NCI-H460 (cell line): ENCODE results near the gene CYP2C19. TPM values are rescaled to one million over a fixed set of nuclear protein-coding genes. Genes with fewer than 3 reads are reported as not detected.
"Not testable (repeated sequence)": the region's sequence is repeated elsewhere in the genome, so short reads cannot be mapped to it uniquely, and the experiment has no call there.

Source experiments
- DNase-seq: peaks from one replicate; pipeline ENCODE4 v3.0.0-alpha.2; 2016; ENCODE audit warnings: low read depth; ENCODE audit errors: extremely low read depth
- total RNA-seq: library from RNA; depleted of rRNA; stranded (reverse); fragments of >200 nt; shearing (Covaris generic); gene quantifications from 2 replicates; pipeline ENCODE4 v1.2.3, GENCODE V29; 2014; rRNA removed

The CYP2C19 gene
- total RNA-seq, 1 experiment from 2014 or later, result not detected

DNA sequence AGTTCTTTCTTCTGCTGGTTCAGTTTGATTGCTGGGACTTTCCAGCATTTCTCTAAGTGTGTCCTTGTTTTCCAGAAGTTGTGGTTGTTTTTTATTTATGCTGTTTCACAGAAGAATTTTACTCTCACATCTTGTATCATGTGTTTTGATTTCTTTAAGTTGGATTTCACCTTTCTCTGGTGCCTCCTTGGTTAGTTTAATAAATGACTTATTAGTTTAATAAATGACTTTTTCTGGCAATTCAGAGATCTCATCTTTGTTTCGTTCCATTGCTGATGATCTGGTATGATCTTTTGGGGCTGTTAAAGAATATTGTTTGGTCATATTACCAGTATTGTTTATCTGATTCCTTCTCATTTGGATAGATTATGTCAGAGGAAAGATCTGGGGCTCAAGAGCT is 116.2 kb downstream of the CYP2C19 start:
- no peak for DNase-seq

DNA sequence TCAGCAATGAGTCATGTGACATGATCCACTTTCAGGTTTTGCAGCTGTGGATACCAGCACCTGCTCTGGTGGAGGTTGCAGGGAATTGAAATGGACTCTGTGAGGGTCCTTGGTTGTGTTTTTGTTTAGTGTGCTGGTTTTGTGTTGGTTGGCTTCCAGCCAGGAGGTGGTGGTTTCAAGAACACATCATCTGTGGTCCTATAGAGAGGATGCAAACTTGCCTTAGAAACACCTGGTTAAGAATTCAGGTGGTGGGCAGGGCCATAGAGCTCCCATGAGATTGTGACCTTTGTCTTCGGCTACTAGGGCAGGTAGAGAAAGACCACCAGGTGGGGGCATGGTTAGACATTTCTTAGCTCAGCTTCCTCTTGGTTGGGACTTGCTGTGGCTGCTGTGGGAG is 116.7 kb downstream of the CYP2C19 start:
- DNase-seq, result no peak

- no peak for DNase-seq
Observed at GRCh38 chr10:94889123-94889522, 126.6 kb downstream of the CYP2C19 start.

DNA sequence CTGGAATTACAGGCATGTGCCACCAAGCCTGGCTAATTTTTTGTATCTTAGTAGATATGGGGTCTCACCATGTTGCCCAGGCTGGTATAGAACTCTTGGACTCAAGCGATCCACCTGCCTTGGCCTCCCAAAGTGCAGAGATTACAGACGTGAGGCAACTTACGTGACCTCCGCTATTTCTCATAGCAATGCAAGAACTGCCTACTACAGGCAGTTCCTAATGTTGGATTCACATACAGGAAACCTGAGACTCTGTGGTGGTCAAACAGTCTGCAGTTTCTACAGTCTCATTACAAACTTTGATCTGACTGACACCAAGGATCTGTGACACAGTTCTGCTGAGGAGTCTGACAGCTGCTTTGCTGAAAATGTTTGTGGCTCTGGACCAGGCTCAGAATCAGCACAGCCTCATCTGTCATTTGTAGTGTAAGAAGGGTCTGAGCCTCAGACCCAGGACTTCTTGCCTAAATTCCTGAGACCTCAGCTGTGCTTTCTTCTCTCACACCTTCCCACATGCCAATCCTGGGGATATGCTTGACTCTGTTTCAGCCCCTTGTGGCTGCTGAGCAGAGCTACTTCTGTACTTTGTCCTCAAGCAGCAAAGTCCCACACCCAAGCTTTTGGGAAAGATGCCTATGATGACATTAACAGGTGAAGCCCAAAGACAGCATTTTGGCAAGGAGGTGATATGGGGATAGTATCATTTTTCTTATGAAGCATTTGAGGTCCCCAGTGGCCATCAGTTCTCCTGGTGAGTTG is 128.0 kb downstream of the CYP2C19 start:
- DNase-seq, result no peak

DNA sequence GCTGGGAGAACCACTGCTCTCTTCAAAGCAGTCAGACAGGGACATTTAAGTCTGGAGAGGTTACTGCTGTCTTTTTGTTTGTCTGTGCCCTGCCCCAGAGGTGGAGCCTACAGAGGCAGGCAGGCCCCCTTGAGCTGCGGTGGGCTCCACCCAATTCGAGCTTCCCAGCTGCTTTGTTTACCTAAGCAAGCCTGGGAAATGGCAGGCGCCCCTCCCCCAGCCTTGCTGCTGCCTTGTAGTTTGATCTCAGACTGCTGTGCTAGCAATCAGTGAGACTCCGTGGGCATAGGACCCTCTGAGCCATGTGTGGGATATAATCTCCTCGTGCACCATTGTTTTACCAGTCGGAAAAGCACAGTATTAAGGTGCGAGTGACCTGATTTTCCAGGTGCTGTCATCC is 135.9 kb downstream of the CYP2C19 start:
- DNase-seq, result not testable (repeated sequence)

GRCh38 chr10:94902080-94902479 is 139.6 kb downstream of the CYP2C19 start:
- DNase-seq, result no peak

DNA sequence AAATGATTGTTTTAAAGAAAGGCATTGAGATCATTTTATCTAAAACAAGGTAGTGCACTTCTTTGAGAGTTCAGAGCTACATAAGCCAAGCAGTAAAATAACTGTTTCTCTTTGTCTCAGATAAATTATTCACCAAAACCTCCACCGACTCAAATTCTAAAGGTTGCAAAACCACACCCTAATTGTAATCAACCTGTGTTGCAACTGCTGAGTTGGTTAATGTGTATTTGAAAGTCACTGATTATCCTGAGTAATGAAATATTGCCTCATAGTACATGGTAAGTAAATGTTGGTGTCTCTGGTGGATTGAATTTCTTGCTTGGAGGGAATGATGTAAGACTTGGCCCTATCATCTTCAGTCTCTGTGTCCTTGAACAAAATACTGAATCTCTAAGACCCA is 140.1 kb downstream of the CYP2C19 start:
- DNase-seq, result no peak

Other genes starting within 250 kb of the CYP2C19 start
- 29.8 and 35.8 TPM in 2 replicates for gene HELLS, start 216.9 kb upstream of the CYP2C19 start, total RNA-seq
- gene CYP2C18, start 79.0 kb upstream of the CYP2C19 start, total RNA-seq, result not detected in 2 replicates
- not detected in 2 replicates for gene CYP2C9, start 176.0 kb downstream of the CYP2C19 start, total RNA-seq